GM19468 (cell line): ENCODE results near the gene MYO18A.

Source experiments
- ATAC-seq: cut with Tn5 transposase; IDR thresholded peaks from one replicate; pipeline ENCODE4 v1.9.1; 2021; ENCODE audit warnings: mild to moderate bottlenecking, moderate library complexity, moderate number of reproducible peaks; ENCODE audit not compliant: unreplicated experiment; ENCODE audit errors: extremely low read depth

The MYO18A gene

DNA sequence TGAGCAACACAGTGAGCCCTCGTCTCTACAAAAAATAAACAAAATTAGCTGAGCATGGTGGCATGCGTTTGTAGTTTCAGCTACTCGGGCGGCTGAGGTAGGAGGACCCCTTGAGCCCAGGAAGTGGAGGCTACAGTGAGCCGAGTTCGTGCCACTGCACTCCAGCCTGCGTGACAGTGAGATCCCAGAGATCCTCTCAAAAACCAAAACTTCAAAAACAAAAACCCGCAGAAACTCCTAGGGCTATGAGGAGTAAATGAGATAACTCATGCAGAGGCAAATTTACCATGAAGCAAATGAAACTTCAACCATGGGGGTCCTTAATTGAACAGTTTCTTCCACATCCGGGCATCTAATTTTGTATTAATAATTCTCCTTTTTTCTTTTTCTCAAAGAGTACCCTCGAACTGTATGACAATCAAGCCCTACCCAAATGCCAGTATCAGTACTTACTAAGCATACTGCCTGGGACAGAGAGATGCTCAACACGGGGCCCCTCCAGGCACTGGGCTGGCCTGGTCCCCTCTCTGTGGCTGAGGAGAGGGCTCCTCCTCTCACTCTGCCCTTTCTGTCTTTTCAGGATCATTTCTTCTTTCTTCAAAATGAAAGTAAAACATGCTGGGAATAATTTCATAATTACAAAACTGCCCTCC is 138.0 kb downstream of the MYO18A start:
- ATAC-seq: no peak

DNA sequence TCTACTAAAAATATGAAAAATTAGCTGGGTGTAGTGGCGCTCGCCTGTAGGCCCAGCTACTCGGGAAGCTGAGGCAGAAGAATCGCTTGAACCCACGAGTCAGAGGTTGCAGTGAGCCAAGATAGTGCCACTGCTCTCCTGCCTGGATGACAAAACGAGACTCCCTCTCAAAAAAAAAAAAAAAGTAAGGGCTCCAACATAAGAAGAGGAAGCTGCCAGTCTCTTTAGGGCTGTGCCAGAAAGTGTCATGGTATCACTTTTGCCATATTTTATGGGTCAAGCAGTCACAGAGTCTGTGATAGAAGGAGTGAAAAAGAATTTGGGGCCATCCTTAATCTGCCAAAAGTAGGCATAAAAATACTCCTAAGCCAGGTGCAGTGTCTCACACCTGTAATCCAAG is 138.6 kb downstream of the MYO18A start:
- no peak for ATAC-seq

DNA sequence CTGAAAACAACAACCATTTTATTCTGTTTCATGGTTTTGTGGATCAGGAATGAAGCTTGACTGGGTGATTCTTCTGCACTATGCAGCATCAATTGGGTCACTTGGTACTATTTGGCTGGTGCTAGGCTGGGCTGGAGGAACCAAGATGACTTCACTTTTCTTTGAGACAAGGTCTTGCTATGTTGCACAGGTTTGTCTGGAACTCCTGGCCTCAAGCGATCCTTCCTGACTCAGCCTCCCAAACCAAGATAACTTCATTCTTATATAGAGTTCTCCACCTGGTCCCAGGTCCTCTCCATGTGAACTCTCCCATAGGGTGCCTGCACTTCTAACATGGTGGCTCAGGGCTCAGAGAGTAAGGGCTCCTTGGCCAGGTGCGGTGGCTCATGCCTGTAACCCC is 139.1 kb downstream of the MYO18A start:
- ATAC-seq: no peak

DNA sequence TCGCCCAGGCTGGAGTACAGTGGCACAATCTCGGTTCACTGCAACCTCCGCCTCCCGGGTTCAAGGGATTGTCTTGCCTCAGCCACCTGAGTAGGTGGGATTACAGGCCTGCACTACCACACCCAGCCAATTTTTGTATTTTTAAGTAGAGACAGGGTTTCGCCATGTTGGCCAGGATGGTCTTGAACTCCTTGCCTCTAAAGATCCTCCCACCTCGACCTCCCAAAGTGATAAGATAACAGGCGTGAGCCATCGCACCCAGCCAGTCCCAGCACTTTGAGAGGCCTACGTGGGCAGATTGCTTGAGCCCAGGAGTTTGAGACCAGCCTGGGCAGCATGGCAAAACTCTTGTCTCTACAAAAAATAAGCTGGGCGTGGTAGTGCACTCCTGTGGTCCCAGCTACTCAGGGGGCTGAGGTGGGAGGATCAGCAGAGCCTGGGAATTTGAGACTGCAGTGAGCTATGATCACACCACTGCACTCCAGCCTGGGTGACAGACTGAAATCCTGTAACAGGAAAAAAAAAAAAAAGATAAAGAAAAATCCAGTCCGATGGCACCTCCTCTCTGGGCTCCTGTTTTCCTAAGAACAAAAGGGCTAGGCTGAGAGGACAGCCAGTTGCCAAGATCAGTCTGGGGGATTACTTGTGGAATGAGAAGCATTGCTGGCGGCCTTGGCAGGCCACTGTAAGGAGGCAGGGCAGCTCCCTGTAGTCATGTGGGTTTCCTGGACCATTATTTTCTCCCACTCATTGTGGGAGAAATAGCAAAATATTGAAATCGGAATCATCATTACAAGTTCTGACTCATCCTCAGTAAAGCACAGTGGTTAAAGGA is 140.2 kb downstream of the MYO18A start:
- no peak for ATAC-seq

DNA sequence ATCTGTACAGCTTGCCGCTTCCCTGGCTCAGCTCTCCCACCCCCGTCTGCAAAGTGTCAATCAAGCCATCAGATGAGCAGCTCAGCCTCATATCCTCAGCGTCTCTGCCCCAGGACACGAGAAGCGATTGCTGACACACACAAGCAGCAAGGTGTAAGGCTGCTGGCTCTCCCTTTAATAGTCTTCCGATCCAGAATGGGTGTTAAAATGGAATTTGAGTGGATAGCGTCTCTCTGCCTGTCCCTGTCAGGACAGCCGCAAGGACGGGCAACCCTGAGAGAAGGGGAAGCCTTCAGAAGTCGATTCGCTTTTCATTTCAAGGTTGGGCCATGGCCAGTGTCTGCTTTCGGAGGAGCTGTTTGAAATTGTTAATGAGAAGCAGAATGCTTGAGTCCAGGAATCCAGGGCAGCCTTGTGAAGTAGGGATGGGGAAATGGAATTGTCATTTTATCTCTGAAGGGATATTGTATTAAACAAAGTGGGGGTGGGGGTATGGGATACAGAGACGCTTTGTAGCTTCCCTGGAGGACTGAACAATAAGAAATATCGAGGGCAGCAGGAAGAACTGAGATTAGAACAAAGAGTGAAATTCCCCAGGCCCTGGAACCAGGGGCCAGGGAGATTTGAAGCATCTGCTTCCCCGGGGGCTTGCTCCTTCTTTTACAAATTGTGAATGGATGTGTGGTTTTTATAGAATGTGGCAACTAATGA is 142.0 kb downstream of the MYO18A start:
- ATAC-seq: no peak

DNA sequence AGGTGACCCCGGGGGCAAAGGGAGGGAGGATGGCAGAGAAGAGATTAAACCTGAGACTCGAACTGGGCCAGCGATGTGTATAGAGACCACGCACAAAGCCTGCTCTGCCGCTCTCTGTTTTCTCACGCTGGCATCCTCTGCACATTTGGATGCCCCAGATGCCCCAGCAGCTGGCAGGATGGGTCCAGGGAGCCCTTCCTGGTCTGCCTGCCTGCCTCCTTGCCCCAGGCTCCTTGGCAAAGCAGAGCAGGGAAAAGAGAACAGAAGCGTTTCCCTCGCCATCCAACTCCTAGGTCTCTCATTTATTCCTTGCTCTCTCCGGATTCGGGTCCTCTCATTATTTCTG is 142.5 kb downstream of the MYO18A start:
- ATAC-seq: no peak

DNA sequence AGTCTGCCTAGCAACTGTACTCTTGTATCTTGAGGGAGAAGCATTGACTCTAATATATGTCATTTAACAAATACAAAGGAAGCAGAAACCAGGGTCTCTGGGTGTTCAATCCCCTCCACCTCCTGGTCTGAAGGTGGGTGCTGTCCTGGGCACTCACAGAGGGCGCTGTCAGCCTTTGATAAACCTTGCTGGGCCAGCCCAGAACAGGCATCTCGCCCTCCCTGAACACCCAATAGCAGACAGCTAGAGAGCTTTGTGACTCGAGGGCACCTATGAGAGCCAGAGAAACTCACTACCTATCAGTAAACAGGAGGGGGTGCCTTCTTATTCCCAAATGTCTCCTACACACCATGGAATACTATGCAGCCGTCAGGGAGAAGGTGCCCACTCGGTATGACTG is 143.6 kb downstream of the MYO18A start:
- ATAC-seq: no peak

DNA sequence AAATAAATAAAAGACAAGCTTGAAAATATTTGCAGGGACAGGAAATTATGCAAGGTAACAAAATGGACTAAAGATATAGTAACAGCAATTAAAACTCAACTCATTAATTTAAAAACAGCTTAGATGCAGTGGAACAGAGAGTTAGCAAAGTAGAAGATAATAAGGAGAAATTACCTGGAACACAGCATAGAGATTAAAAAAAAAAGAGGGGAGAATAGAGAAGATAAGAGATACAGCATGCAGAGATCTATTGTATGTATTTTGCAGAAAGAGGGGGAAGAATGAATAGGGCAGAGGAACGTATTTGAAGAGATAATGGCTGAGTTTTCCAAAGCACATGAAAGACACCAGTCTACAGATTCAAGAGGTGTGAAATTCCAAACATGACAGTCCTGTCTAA is 145.7 kb downstream of the MYO18A start:
- ATAC-seq: no peak

DNA sequence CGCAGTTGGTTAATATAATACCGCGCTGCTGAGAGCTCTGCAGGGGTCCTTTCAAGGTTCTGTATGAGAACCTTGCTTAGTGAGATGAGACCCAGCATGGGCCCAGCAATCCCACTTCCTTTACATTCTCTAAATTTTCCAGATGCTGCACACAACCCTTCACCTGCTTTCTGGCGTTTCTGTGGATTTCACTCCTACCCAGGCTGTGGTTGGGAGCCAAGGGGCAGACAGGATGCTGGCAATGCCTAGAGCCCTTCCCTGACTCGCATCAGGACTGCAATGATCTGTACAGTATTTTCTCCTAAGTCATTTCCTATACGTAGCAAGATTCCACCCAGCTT is 147.4 kb downstream of the MYO18A start:
- ATAC-seq: no peak

DNA sequence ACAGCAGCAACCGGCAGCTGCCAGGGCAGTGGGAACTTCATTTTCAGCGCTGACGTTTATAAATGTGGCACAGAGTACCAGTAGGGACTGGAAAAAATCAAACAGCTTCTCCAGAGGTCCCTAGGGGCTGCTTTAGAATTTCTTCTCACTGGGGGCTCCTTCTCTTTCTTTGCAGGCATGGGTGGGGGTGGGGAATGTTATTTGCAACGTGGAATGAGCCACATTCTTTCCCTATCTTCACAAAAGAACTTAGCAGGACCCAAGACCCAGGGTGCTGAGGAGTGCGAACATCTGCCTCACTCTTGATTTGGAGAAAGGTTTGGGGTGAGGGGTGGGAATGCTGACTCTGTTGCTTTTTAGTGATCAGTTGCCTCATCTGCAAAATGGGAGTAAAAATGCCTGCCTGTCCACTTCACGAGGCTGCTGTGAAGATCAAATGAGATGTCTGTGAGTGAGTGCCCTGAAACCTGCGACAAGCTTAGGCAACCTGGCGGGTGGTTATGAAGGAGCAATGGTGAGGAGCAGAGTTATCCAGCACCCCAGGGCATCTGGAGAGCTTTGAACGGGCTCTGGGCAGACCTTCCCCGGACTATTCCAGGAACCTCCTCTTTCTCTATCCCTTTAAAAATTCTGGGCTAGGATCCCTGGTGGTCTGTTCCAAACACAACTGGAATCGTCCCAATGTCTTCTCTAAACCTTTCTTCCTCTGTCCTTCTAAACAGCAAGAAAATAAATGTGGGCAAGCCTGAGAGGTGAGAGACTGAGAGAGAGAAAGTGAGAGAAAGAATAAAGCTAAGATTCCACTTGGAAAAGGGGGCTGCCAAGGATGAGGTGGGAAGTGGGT is 148.0 kb downstream of the MYO18A start:
- ATAC-seq: no peak

DNA sequence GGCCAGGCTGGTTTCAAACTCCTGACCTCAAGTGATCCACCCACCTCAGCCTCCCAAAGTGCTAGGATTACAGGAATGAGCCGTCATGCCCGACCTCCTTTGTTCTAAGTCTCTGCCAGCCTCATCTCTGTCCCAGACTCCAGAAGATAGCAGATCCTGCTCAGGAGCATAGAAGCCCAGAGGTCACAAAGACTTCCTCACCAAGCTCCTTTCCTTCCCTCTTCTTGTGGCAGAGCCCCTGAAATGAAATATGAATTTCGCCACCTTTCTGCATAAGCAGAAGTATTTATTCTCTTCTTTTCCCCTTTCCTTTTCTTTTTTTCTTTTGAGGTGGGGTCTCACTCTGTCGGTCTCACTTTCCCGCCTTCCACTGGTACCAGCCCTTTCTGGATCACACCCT is 148.7 kb downstream of the MYO18A start:
- ATAC-seq: no peak

DNA sequence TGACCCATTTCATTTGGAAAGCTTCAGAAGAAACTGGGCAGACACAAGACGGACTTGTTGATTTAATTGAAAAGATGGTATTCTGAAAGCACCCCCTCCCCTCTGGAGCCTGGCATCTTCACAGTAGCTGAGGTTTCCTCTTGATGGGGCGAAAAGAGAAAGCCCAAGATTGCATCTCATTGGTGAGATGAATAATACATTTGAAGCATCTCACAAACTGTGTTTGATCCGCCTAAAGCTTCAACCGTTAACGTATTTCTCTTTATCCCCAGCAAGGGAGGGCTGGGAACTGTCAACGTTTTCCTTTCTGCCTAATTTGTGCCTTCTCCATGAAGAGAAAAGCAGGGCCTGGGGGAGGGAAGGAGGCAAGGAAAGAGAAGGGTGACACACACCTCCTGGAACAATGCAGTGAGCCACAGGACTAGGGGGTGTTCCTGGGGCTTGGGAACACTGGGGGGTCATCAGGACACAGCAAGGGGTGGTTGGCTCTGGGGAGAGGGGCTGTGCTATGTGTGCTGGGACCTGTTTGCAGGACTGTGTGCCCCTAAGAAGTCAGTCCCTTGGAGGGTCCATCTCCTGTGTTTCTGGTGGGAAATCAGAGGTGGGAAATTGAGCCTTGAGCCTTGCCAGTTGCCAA is 155.8 kb downstream of the MYO18A start:
- ATAC-seq: no peak

DNA sequence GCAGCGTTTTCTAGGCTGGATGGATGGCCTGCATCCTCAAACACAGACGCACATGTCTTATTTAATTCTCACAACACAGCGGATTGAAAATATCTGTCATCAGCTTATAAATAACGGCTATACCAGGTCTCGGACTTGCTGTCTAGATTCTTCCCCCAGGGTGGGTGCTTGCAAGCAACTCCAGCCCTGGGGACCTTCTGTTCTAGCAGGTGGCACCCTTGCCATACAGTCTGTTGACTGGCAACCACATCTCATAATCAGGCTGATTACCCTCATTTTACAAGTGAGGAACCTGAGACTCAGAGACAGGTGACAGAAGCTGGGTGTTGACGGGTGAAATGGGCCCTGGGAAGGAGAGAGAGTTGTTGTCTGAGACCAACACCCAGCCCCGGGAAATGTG is 158.1 kb downstream of the MYO18A start:
- ATAC-seq: no peak

DNA sequence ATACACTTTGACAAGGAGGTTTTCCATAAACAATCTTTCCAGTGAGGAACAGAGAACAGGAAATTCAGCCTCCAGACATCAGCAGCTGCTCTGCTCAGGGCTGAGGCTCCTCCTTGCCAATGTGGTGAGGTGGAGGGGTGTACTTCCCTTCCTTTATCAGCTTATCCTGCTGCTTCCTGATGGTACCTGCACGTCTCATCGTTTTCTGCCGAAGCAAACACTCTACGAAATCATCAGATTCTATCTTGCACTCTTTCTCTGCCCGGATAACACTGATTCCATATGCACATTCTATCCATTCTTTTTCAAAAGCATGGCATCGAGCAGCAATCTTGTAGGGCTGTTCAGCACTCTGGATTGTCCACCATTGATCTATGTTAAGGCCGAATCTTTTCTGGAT is 159.0 kb downstream of the MYO18A start:
- no peak for ATAC-seq
